ENCODE results near the gene CPSF4L. TPM values are rescaled to one million over a fixed set of nuclear protein-coding genes. Genes with fewer than 3 reads are reported as not detected.
"Not testable (repeated sequence)": the region's sequence is repeated elsewhere in the genome, so short reads cannot be mapped to it uniquely, and the experiment has no call there.

Gene CPSF4L
- total RNA-seq, 1 experiment from 2014 or later, result not detected

- DNase-seq (ENCODE audit: extremely low read depth, low read depth), result no peak
Measured at GRCh38 chr17:73269791-73270190, 8.1 kb upstream of the CPSF4L start.

GRCh38 chr17:73269329-73269615, 7.6 kb upstream of the CPSF4L start:
- DNase-seq (ENCODE audit: extremely low read depth, low read depth), result no peak

- no peak for DNase-seq (ENCODE audit: extremely low read depth, low read depth)
Measured at GRCh38 chr17:73268582-73269328, 7.1 kb upstream of the CPSF4L start.

GRCh38 chr17:73267648-73268537, 6.2 kb upstream of the CPSF4L start:
- no peak for DNase-seq (ENCODE audit: extremely low read depth, low read depth)

- no peak for DNase-seq (ENCODE audit: extremely low read depth, low read depth)
Measured at GRCh38 chr17:73266796-73267195, 5.1 kb upstream of the CPSF4L start.

GRCh38 chr17:73265646-73266640, 4.3 kb upstream of the CPSF4L start:
- DNase-seq (ENCODE audit: extremely low read depth, low read depth), result no peak

- not testable (repeated sequence) for DNase-seq (ENCODE audit: extremely low read depth, low read depth)
Measured at GRCh38 chr17:73264448-73264847, 2.8 kb upstream of the CPSF4L start.

GRCh38 chr17:73262676-73263642, 1.3 kb upstream of the CPSF4L start:
- no peak for DNase-seq (ENCODE audit: extremely low read depth, low read depth)

- DNase-seq (ENCODE audit: extremely low read depth, low read depth), result peak; percentile 36
Measured at GRCh38 chr17:73261952-73262675, 434 bp upstream of the CPSF4L start.

GRCh38 chr17:73257516-73257915, 4.2 kb downstream of the CPSF4L start:
- no peak for DNase-seq (ENCODE audit: extremely low read depth, low read depth)

- DNase-seq (ENCODE audit: extremely low read depth, low read depth), result no peak
Measured at GRCh38 chr17:73256220-73256619, 5.5 kb downstream of the CPSF4L start.

GRCh38 chr17:73255671-73256181, 6.0 kb downstream of the CPSF4L start:
- no peak for DNase-seq (ENCODE audit: extremely low read depth, low read depth)

- no peak for DNase-seq (ENCODE audit: extremely low read depth, low read depth)
Measured at GRCh38 chr17:73251871-73252270, 9.8 kb downstream of the CPSF4L start.

- no peak for DNase-seq (ENCODE audit: extremely low read depth, low read depth)
Measured at GRCh38 chr17:73250851-73251640, 10.6 kb downstream of the CPSF4L start.

GRCh38 chr17:73249700-73250099, 12.0 kb downstream of the CPSF4L start:
- no peak for DNase-seq (ENCODE audit: extremely low read depth, low read depth)

GRCh38 chr17:73248532-73248931, 13.1 kb downstream of the CPSF4L start:
- no peak for DNase-seq (ENCODE audit: extremely low read depth, low read depth)

- DNase-seq (ENCODE audit: extremely low read depth, low read depth), result no peak
Measured at GRCh38 chr17:73247726-73248125, 14.0 kb downstream of the CPSF4L start.

GRCh38 chr17:73240561-73240960, 21.1 kb downstream of the CPSF4L start:
- DNase-seq (ENCODE audit: extremely low read depth, low read depth), result no peak
